ENCODE measurements around the gene MUC21.
"Not testable (repeated sequence)": the region's sequence is repeated elsewhere in the genome, so short reads cannot be mapped to it uniquely, and the experiment has no call there.

Gene MUC21

DNA sequence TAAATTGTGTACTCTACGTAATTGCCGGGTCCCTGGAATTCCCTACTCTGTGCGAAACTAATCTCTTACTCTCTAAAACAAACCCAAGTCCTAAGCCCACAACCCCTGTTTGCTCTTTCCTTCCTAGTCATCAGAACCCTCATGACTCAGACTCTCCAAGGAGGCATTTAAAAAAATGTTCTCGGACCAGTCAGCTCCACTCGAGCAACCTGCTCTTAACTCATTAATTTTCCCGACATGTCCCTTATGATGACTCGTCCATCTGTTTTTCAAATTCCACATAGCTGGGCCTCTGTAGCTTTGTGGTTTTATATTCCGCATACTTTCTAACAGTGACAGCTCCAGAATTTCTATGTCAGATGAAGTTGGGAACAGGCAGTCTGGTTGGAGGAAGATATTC is 24.2 kb downstream of the MUC21 start:
- H3K4me3 ChIP-seq (ENCODE audit: low read length), result no peak overlapping the region
- DNase-seq (ENCODE audit: low read depth), result peak; percentile 71
- TF ChIP-seq CTCF (conservative IDR thresholded peaks at IDR 0.05; ENCODE audit: low read depth, low read length), result no peak

- DNase-seq (ENCODE audit: low read depth), result no peak
- no peak for TF ChIP-seq CTCF (conservative IDR thresholded peaks at IDR 0.05; ENCODE audit: low read depth, low read length)
- H3K4me3 ChIP-seq (ENCODE audit: low read length), result no peak overlapping the region
Observed at GRCh38 chr6:31008165-31008564, 24.6 kb downstream of the MUC21 start.

DNA sequence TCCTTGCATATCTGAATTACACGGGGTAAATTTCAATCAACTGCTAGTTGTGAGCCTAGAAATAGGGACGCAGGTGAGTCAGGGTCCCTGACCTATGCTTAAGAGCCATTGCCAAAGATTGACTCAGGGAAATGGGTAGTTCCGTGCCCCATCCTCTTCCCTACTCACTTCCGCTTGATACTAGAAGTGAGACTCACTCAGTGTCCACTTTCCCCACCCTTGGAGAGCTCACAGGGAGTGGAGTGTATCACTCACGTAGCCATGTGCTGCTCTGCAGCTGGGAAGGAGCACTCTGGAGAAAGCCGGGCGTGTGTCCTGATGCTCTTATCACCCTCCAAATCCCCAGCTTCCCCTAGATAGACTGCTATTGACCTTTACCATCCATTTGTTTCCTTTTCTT is 26.2 kb downstream of the MUC21 start:
- no peak for DNase-seq (ENCODE audit: low read depth)
- H3K4me3 ChIP-seq (ENCODE audit: low read length), result no peak overlapping the region
- no peak for TF ChIP-seq CTCF (conservative IDR thresholded peaks at IDR 0.05; ENCODE audit: low read depth, low read length)

DNA sequence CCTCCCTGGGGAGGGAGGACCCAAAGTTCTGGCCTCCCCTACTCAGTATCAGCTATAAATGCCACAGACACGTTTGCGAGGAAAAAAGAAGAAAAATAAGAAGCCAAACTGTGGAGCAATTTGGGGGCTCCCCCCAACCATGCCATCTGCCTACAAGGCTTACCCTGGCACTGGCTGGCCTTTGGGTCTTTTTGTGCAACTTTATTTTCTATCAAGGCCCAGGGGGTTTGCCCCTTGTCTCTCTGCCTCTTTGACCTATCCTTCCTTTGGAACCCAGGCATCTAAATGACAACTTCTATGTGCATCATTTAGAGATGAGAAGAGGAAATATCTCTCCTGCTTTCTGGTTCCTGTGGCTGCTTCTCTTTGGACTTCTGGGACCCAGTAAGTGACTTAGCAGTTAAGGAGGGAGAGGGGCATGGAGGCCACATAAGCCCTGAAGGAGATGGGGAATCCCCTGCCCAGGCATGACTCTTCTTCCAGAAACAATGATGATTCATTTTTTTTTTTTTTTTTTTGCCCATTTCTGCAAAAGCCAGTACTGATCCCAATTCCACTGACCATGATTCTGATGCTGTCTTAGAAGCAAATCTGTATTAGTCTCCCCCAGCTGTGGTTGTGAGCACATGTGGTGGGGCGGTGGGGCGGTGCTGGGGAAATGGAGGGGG is 27.0 kb downstream of the MUC21 start, which contains the start of gene MUC22:
Gene MUC22, plus strand, starts transcription at position 82 of the 668 bp plus-strand sequence. Its CDS starts 233 bp downstream, at position 315.
- DNase-seq (ENCODE audit: low read depth), result no peak
- TF ChIP-seq CTCF (conservative IDR thresholded peaks at IDR 0.05; ENCODE audit: low read depth, low read length), result no peak
- H3K4me3 ChIP-seq (ENCODE audit: low read length), result no peak within 1 kb of the TSS

DNA sequence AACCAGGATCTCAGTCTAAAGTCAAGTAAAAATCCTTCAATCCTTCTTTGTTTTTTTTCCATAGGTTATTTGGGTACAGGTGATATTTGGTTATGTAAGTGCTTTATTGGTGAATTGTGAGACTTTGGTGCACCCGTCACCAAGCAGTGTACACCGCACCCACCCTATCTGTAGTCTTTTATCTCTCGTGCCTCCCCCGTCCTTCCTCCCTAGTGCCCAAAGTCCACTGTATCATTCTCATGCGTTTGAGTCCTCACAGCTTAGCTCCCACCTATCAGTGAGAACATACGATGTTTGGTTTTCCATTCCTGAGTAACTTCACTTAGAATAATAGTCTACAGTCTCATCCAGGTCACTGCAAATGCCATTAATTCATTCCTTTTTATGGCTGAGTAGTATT is 27.6 kb downstream of the MUC21 start:
- DNase-seq (ENCODE audit: low read depth), result no peak
- no peak overlapping the region for H3K4me3 ChIP-seq (ENCODE audit: low read length)
- no peak for TF ChIP-seq CTCF (conservative IDR thresholded peaks at IDR 0.05; ENCODE audit: low read depth, low read length)

- H3K4me3 ChIP-seq (ENCODE audit: low read length), result no peak overlapping the region
- no peak for TF ChIP-seq CTCF (conservative IDR thresholded peaks at IDR 0.05; ENCODE audit: low read depth, low read length)
- no peak for DNase-seq (ENCODE audit: low read depth)
Observed at GRCh38 chr6:31016659-31017299, 33.3 kb downstream of the MUC21 start.

DNA sequence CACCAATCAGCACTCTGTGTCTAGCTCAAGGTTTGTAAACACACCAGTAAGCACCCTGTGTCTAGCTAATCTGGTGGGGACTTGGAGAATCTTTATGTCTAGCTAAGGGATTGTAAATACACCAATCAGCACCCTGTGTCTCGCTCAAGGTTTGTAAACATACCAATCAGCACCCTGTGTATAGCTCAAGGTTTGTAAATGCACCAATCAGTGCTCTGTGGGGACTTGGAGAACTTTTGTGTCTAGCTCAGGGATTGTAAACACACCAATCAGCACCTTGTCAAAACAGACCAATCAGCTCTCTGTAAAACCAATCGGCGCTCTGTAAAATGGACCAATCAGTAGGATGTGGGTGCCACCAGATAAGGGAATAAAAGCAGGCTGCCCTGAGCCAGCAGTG is 33.9 kb downstream of the MUC21 start:
- H3K4me3 ChIP-seq (ENCODE audit: low read length), result not testable (repeated sequence)

More for the DNA sequence above, 33.9 kb downstream of the MUC21 start:
- not testable (repeated sequence) for DNase-seq (ENCODE audit: low read depth)

Data from retinal pigment epithelial cell (primary cell).